IMR-90 (cell line): ENCODE data around the gene PLB1. TPM values are rescaled to one million over a fixed set of nuclear protein-coding genes. Genes with fewer than 3 reads are reported as not detected.
A peak's percentile ranks its signal among the peaks of the same experiment; 100 is the strongest.

Source experiments
- ATAC-seq: fragments of 200-7000 bp; cut with Tn5 transposase; 2 replicates; pipeline ENCODE4 v1.9.1; 2020; ENCODE audit warnings: low read depth, mild to moderate bottlenecking, moderate library complexity
- BruUV-seq: library from RNA; stranded (reverse); fragments of 400-500 nt; replicated peaks from 2 replicates; lab custom pipeline; 2021; lab: Mats Ljungman, UMichigan
- CTCF ChIA-PET: fragments of 300-600 bp; formaldehyde crosslinking; extraction: SDS; loops from one replicate; lab custom pipeline; 2021; ENCODE audit warnings: antibody characterized with exemption; lab: Yijun Ruan, JAX
- POLR2A ChIA-PET: fragments of 300-600 bp; sonication (Branson Sonifier 250); formaldehyde crosslinking; loops from one replicate; lab custom pipeline; 2022; ENCODE audit warnings: antibody characterized with exemption; ENCODE audit not compliant: unreplicated experiment; lab: Charles Lee
- DNase-seq: peaks from one replicate; pipeline ENCODE4 v3.0.0; 2013
- H2AFZ ChIP-seq: replicated peaks from 2 replicates; pipeline ENCODE3; 2013; ENCODE audit warnings: low read length, mild to moderate bottlenecking; ENCODE audit not compliant: poor library complexity
- H2AK5ac ChIP-seq: 2 replicates; pipeline ENCODE4 v1.6.1; 2013; ENCODE audit warnings: low read depth, low read length, inconsistent platforms
- H2AK9ac ChIP-seq: replicated peaks from 2 replicates; pipeline ENCODE3; 2013; ENCODE audit warnings: mild to moderate bottlenecking, low read depth, low read length, moderate library complexity; ENCODE audit not compliant: poor library complexity
- H2BK120ac ChIP-seq: 2 replicates; pipeline ENCODE4 v1.6.1; 2013; ENCODE audit warnings: low read depth, low read length, inconsistent platforms
- H2BK15ac ChIP-seq: 3 replicates; pipeline ENCODE4 v1.6.1; 2013; ENCODE audit warnings: low read depth, low read length, inconsistent platforms
- H2BK20ac ChIP-seq: 2 replicates; pipeline ENCODE4 v1.6.1; 2013; ENCODE audit warnings: low read depth, mild to moderate bottlenecking, inconsistent platforms, low read length, moderate library complexity
- H2BK5ac ChIP-seq: 2 replicates; pipeline ENCODE4 v1.6.1; 2013; ENCODE audit warnings: mild to moderate bottlenecking, low read depth, low read length, inconsistent platforms; ENCODE audit not compliant: poor library complexity, severe bottlenecking
- H3K14ac ChIP-seq: replicated peaks from 2 replicates; pipeline ENCODE4 v1.6.1; 2013; ENCODE audit warnings: low read depth, low read length, inconsistent platforms
- H3K18ac ChIP-seq: 2 replicates; pipeline ENCODE4 v1.6.1; 2013; ENCODE audit warnings: low read depth, low read length, control low read depth
- H3K23ac ChIP-seq: 2 replicates; pipeline ENCODE4 v1.6.1; 2013; ENCODE audit warnings: low read depth, low read length, inconsistent platforms
- H3K27ac ChIP-seq: 2 replicates; pipeline ENCODE4 v1.5.1; 2013; ENCODE audit warnings: mild to moderate bottlenecking, control low read depth, low read length; ENCODE audit not compliant: insufficient read depth
- H3K27me3 ChIP-seq: 2 replicates; pipeline ENCODE4 v1.6.1; 2013; ENCODE audit warnings: low read length; ENCODE audit not compliant: control insufficient read depth, insufficient read depth
- H3K36me3 ChIP-seq: 2 replicates; pipeline ENCODE4 v1.6.1; 2013; ENCODE audit warnings: low read length, mixed read lengths; ENCODE audit not compliant: control insufficient read depth, insufficient read depth
- H3K4ac ChIP-seq: 2 replicates; pipeline ENCODE4 v1.6.1; 2013; ENCODE audit warnings: low read depth, low read length, inconsistent platforms
- H3K4me1 ChIP-seq: 2 replicates; pipeline ENCODE4 v1.6.1; 2013; ENCODE audit warnings: low read length, mixed read lengths; ENCODE audit not compliant: control insufficient read depth, insufficient read depth
- H3K4me2 ChIP-seq: 2 replicates; pipeline ENCODE4 v1.6.1; 2013; ENCODE audit warnings: low read depth, mild to moderate bottlenecking, control low read depth, low read length, moderate library complexity
- H3K4me3 ChIP-seq: 2 replicates; pipeline ENCODE4 v1.5.1; 2013; ENCODE audit warnings: low read depth, mild to moderate bottlenecking, control low read depth, low read length, moderate library complexity; ENCODE audit not compliant: insufficient read depth
- H3K56ac ChIP-seq: 2 replicates; pipeline ENCODE4 v1.6.1; 2013; ENCODE audit warnings: low read length, inconsistent platforms; ENCODE audit not compliant: insufficient read depth; ENCODE audit errors: extremely low read depth
- H3K79me1 ChIP-seq, 2 experiments: 2 replicates each; pipeline ENCODE4 v1.6.1; 2013; ENCODE audit warnings: low read length in 2 of 2, inconsistent platforms in 1 of 2, low read depth in 1 of 2
- H3K9ac ChIP-seq: 2 replicates; pipeline ENCODE4 v1.6.1; 2013; ENCODE audit warnings: low read depth, low read length, control low read depth
- H3K9me1 ChIP-seq: 2 replicates; pipeline ENCODE4 v1.6.1; 2013; ENCODE audit warnings: low read length, inconsistent platforms; ENCODE audit not compliant: insufficient read depth
- H3K9me3 ChIP-seq: 2 replicates; pipeline ENCODE4 v1.6.1; 2013; ENCODE audit warnings: low read length; ENCODE audit not compliant: control insufficient read depth, insufficient read depth
- H4K20me1 ChIP-seq: 2 replicates; pipeline ENCODE4 v1.6.1; 2013; ENCODE audit warnings: low read length, inconsistent platforms; ENCODE audit not compliant: insufficient read depth
- H4K5ac ChIP-seq: 2 replicates; pipeline ENCODE4 v1.6.1; 2013; ENCODE audit warnings: mild to moderate bottlenecking, low read depth, low read length, control low read depth
- H4K8ac ChIP-seq, 2 experiments: 2 replicates each; pipeline ENCODE4 v1.6.1; 2013; ENCODE audit warnings: low read depth in 2 of 2, low read length in 2 of 2, control low read depth in 1 of 2, inconsistent platforms in 1 of 2
- H4K91ac ChIP-seq: 2 replicates; pipeline ENCODE4 v1.6.1; 2013; ENCODE audit warnings: low read depth, low read length, inconsistent platforms; ENCODE audit not compliant: insufficient read depth
- CHD1 ChIP-seq: IDR thresholded peaks from 2 replicates; pipeline ENCODE4 v1.6.1; 2012; ENCODE audit warnings: low read depth, low read length, improper control_type of control experiment
- MXI1 ChIP-seq: IDR thresholded peaks from 2 replicates; pipeline ENCODE4 v1.6.1; 2012; ENCODE audit warnings: low read depth, mild to moderate bottlenecking, low read length, moderate library complexity, borderline replicate concordance
- POLR2A ChIP-seq: IDR thresholded peaks from 2 replicates; pipeline ENCODE4 v1.6.1; 2012; ENCODE audit warnings: mild to moderate bottlenecking, low read depth, low read length
- SMC3 ChIP-seq: fragments of 150-350 bp; IDR thresholded peaks from 2 replicates; pipeline ENCODE4 v1.6.1; 2016; ENCODE audit warnings: low read depth, mild to moderate bottlenecking, antibody characterized with exemption, low read length, moderate library complexity
- dilution Hi-C: fragments of 300-500 bp; cut with HindIII; formaldehyde crosslinking; loops from one replicate; pipeline ENCODE4 v1.14.3; 2018; ENCODE audit warnings: low sequenced_read_pairs; ENCODE audit not compliant: unreplicated experiment
- in situ Hi-C: fragments of 300-500 bp; cut with MboI; formaldehyde crosslinking; loops from 3 replicates; pipeline ENCODE4 v1.14.3; 2019; ENCODE audit warnings: low sequenced_read_pairs, inconsistent platforms, mixed read lengths
- intact Hi-C: fragments of 100-400 bp; cut with micrococcal nuclease; formaldehyde crosslinking; loops from 2 replicates; pipeline ENCODE4 v1.10.0; 2022
- polyA plus RNA-seq, 3 experiments: library from polyadenylated mRNA; depleted of rRNA; stranded (reverse); fragments of >200 nt; gene quantifications; 2 replicates each; pipeline ENCODE4 v1.2.3, GENCODE V29; 2012; ENCODE audit warnings: low replicate concordance in 1 of 3
- total RNA-seq: library from RNA; depleted of rRNA; stranded (reverse); fragments of >200 nt; gene quantifications from 2 replicates; pipeline ENCODE4 v1.2.3, GENCODE V29; 2012
- TF ChIP-seq, protein P1 (sequence below): conservative IDR thresholded peaks from 2 replicates; pipeline ENCODE4 v1.5.1; 2012; ENCODE audit warnings: mild to moderate bottlenecking, low read depth, low read length, improper control_type of control experiment
- TF ChIP-seq, protein P2 (sequence below): fragments of 150-350 bp; IDR thresholded peaks from 2 replicates; pipeline ENCODE4 v1.6.1; 2016; ENCODE audit warnings: low read depth, mild to moderate bottlenecking, low read length, moderate library complexity, borderline replicate concordance

PLB1 gene
- total and polyA plus RNA-seq, 2 of the 4 experiments (the other 2 are of a cell fraction): 0.74 to 0.90 TPM

DNA sequence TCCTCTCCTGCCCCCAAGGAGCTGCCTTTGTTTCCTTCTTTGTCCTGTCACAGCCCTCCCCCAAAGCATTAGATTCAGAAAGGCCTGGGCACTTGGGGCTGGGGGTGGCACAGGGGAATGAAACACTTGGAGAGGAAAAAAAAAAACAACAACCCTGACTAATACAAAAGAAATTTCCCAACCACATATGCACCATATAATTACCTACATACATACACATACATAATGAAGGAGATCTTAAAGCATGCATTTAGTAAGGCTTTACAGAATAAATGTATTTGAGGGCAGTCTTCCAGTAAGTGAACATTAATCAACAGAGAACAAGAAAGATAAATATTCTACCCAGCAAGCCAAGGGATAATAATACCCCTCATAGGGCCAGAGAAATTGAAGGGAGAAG lies 185.7 kb downstream of the PLB1 start:
- Histone ChIP-seq H3K4me3 (no peak overlapping the region), H3K23ac (no peak overlapping the region), H2BK20ac (peak overlapping the region; percentile 69; the same call in 1 of the 2 replicates), H3K18ac (peak overlapping the region; percentile 15; the same call in 1 of the 2 replicates), H4K8ac (peak overlapping the region in 1 of 2 experiments; percentile 52; a peak in 2 of 4 replicates), H3K27ac (0 out of 2 replicates have a peak overlapping the region, but pooled peaks have one; percentile 25), H3K27me3 (no peaks in the 10 kb centered on the region), H3K9me1 (peaks cover 22% of the 10 kb centered on the region), H3K4me1 (peaks cover 25% of the 10 kb centered on the region), H3K14ac (0 out of 2 replicates have a peak overlapping the region, but pooled peaks have one; percentile 28), H3K79me1 (0 out of 4 replicates have a peak, but pooled peaks cover 0 to 6% of the 10 kb centered on the region in 2 experiments), H3K4ac (peak overlapping the region; percentile 51; the same call in 1 of the 2 replicates), H4K5ac (peak overlapping the region; percentile 18; the same call in 1 of the 2 replicates), H4K91ac (peak overlapping the region; percentile 92), H3K9me3 (no peaks in the 10 kb centered on the region), H3K36me3 (no peaks in the 10 kb centered on the region), H4K20me1 (no peaks in the 10 kb centered on the region), H2AK9ac (no peak overlapping the region), H2AK5ac (peak overlapping the region; percentile 85; the same call in 1 of the 2 replicates), H2BK120ac (peak overlapping the region; percentile 93), H2BK5ac (peak overlapping the region; percentile 9), H2BK15ac (peak overlapping the region; percentile 4; the same call in 2 of the 3 replicates), H3K56ac (no peak overlapping the region), H3K4me2 (no peak overlapping the region), H2AFZ (peak overlapping the region; percentile 60), H3K9ac (peak overlapping the region; percentile 3; the same call in 1 of the 2 replicates)
- intact Hi-C loops (loop anchor here (5.0 kb wide), 1 partner anchor 71 kb away; the partner anchor contains the start of gene PPP1CB), in situ Hi-C loops (no loop called here), dilution Hi-C loops (no loop called here)
- no TSS peak for BruUV-seq
- DNase-seq (peak; percentile 42), ATAC-seq (no peak; the same call in 1 of the 2 replicates)
- TF ChIP-seq SMC3: no peak
- TF ChIP-seq POLR2A: no peak
- TF ChIP-seq, protein P1, sequence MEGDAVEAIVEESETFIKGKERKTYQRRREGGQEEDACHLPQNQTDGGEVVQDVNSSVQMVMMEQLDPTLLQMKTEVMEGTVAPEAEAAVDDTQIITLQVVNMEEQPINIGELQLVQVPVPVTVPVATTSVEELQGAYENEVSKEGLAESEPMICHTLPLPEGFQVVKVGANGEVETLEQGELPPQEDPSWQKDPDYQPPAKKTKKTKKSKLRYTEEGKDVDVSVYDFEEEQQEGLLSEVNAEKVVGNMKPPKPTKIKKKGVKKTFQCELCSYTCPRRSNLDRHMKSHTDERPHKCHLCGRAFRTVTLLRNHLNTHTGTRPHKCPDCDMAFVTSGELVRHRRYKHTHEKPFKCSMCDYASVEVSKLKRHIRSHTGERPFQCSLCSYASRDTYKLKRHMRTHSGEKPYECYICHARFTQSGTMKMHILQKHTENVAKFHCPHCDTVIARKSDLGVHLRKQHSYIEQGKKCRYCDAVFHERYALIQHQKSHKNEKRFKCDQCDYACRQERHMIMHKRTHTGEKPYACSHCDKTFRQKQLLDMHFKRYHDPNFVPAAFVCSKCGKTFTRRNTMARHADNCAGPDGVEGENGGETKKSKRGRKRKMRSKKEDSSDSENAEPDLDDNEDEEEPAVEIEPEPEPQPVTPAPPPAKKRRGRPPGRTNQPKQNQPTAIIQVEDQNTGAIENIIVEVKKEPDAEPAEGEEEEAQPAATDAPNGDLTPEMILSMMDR: no peak
- no peak for TF ChIP-seq MXI1
- TF ChIP-seq, protein P2, sequence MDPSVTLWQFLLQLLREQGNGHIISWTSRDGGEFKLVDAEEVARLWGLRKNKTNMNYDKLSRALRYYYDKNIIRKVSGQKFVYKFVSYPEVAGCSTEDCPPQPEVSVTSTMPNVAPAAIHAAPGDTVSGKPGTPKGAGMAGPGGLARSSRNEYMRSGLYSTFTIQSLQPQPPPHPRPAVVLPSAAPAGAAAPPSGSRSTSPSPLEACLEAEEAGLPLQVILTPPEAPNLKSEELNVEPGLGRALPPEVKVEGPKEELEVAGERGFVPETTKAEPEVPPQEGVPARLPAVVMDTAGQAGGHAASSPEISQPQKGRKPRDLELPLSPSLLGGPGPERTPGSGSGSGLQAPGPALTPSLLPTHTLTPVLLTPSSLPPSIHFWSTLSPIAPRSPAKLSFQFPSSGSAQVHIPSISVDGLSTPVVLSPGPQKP: no peak
- TF ChIP-seq CHD1: no peak
- ChIA-PET POLR2A (no interaction called here), CTCF (no interaction called here)
